ENCODE results near the gene CADM2. TPM values are rescaled to one million over a fixed set of nuclear protein-coding genes. Genes with fewer than 3 reads are reported as not detected.

Gene CADM2
- total RNA-seq, 1 donor from 2014 or later = 0.55 TPM

- DNase-seq = no peak
- H3K4me3 ChIP-seq = no peak overlapping the region
- H3K27ac ChIP-seq = no peak overlapping the region
- no peaks in the 10 kb centered on the region for H3K9me3 ChIP-seq
- ATAC-seq = no peak
- no peaks in the 10 kb centered on the region for H3K36me3 ChIP-seq
- H3K4me1 ChIP-seq = no peaks in the 10 kb centered on the region
- intact Hi-C loops (cut with DNase I) = no loop called here
- no peaks in the 10 kb centered on the region for H3K27me3 ChIP-seq
- TF ChIP-seq, protein P1, sequence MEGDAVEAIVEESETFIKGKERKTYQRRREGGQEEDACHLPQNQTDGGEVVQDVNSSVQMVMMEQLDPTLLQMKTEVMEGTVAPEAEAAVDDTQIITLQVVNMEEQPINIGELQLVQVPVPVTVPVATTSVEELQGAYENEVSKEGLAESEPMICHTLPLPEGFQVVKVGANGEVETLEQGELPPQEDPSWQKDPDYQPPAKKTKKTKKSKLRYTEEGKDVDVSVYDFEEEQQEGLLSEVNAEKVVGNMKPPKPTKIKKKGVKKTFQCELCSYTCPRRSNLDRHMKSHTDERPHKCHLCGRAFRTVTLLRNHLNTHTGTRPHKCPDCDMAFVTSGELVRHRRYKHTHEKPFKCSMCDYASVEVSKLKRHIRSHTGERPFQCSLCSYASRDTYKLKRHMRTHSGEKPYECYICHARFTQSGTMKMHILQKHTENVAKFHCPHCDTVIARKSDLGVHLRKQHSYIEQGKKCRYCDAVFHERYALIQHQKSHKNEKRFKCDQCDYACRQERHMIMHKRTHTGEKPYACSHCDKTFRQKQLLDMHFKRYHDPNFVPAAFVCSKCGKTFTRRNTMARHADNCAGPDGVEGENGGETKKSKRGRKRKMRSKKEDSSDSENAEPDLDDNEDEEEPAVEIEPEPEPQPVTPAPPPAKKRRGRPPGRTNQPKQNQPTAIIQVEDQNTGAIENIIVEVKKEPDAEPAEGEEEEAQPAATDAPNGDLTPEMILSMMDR (IDR thresholded peaks at IDR 0.05) = no peak
These were observed 646.3 kb downstream of the CADM2 start for GRCh38 chr3:85605066-85605465.

DNA sequence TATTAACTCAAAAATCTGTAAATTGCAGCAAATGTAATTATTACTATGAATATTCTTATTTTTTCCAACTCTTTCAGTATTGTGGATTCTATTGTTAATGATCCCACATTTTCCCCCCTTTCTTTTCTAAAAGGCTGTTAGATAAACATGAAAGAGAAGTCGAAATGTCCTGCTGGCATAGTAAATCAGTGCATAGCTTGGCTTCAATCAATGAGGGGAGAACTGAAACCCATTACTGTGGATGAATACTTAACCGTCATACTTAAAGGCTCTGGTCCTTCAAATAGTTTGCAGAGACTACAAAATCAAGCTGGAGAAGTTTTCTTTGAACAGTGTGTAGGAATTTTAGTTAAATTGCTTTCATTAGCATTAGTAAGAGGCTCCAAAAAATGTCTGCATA, 667.9 kb downstream of the CADM2 start:
- no peaks in the 10 kb centered on the region for H3K4me1 ChIP-seq
- TF ChIP-seq, protein P1 (IDR thresholded peaks at IDR 0.05) = no peak
- no peak for ATAC-seq
- H3K27ac ChIP-seq = no peak overlapping the region
- H3K9me3 ChIP-seq = no peaks in the 10 kb centered on the region
- DNase-seq = no peak
- no peaks in the 10 kb centered on the region for H3K27me3 ChIP-seq
- intact Hi-C loops (cut with DNase I) = no loop called here
- no peaks in the 10 kb centered on the region for H3K36me3 ChIP-seq
- H3K4me3 ChIP-seq = no peak overlapping the region

- ATAC-seq = no peak
- Histone ChIP-seq H3K36me3 (no peaks in the 10 kb centered on the region), H3K4me3 (no peak overlapping the region), H3K27me3 (no peaks in the 10 kb centered on the region), H3K27ac (no peak overlapping the region), H3K9me3 (no peaks in the 10 kb centered on the region), H3K4me1 (no peaks in the 10 kb centered on the region)
- DNase-seq = no peak
- intact Hi-C loops (cut with DNase I) = no loop called here
- TF ChIP-seq, protein P1 (IDR thresholded peaks at IDR 0.05) = no peak
These were observed 669.1 kb downstream of the CADM2 start for GRCh38 chr3:85627932-85628331.

DNA sequence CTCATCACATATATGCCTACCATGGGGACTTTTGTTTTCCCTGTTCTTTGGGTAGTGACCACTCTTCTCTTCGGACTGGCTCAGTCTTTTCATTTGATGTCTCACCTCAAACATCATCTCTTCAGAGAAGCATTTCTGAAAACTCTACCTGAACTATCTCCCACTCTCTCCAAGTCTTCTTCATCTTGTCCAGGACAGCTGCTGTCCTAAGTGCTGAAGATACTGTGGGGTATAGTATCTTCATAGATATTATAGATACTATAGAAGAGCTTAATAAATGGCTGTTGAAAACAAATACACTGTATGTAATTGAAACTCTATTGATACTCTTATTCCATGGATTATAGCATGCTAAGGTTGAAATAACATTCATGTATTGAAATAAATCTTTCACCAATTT, 672.3 kb downstream of the CADM2 start:
- H3K9me3 ChIP-seq = no peaks in the 10 kb centered on the region
- H3K4me1 ChIP-seq = no peaks in the 10 kb centered on the region
- H3K27ac ChIP-seq = no peak overlapping the region
- intact Hi-C loops (cut with DNase I) = no loop called here
- no peaks in the 10 kb centered on the region for H3K36me3 ChIP-seq
- H3K4me3 ChIP-seq = no peak overlapping the region
- no peak for ATAC-seq
- DNase-seq = no peak
- TF ChIP-seq, protein P1 (IDR thresholded peaks at IDR 0.05) = no peak
- H3K27me3 ChIP-seq = no peaks in the 10 kb centered on the region

GRCh38 chr3:85632921-85633320, 674.1 kb downstream of the CADM2 start:
- DNase-seq = no peak
- Histone ChIP-seq H3K36me3 (no peaks in the 10 kb centered on the region), H3K4me1 (no peaks in the 10 kb centered on the region), H3K9me3 (no peaks in the 10 kb centered on the region), H3K27me3 (no peaks in the 10 kb centered on the region), H3K27ac (no peak overlapping the region), H3K4me3 (no peak overlapping the region)
- TF ChIP-seq, protein P1 (IDR thresholded peaks at IDR 0.05) = no peak
- intact Hi-C loops (cut with DNase I) = no loop called here
- ATAC-seq = no peak

- H3K4me3 ChIP-seq = no peak overlapping the region
- TF ChIP-seq, protein P1 (IDR thresholded peaks at IDR 0.05) = no peak
- DNase-seq = no peak
These were observed 693.6 kb downstream of the CADM2 start for GRCh38 chr3:85652360-85652759.

More at GRCh38 chr3:85652360-85652759, 693.6 kb downstream of the CADM2 start:
- Histone ChIP-seq H3K27ac (no peak overlapping the region), H3K27me3 (no peaks in the 10 kb centered on the region), H3K36me3 (no peaks in the 10 kb centered on the region), H3K4me1 (no peaks in the 10 kb centered on the region), H3K9me3 (no peaks in the 10 kb centered on the region)
- no peak for ATAC-seq
- intact Hi-C loops (cut with DNase I) = no loop called here

All from upper lobe of right lung (tissue), 1 donor.